Fibroblast of lung (primary cell): ENCODE results near the gene ADIRF. TPM values are rescaled to one million over a fixed set of nuclear protein-coding genes. Genes with fewer than 3 reads are reported as not detected.
A peak's percentile ranks its signal among the peaks of the same experiment; 100 is the strongest.

ENCODE experiments used
- DNase-seq, 2 donors: peaks; one replicate each; pipeline versions ENCODE4 v3.0.0 to v3.0.0-alpha.2; 2010; ENCODE audit warnings: low read depth in 2 of 2
- H2AFZ ChIP-seq: 2 replicates; pipeline ENCODE4 v1.5.1; 2012; ENCODE audit warnings: low read length, control low read depth, inconsistent platforms
- H3K27ac ChIP-seq: 2 replicates; pipeline ENCODE4 v1.5.1; 2011; ENCODE audit warnings: low read length, control low read depth; ENCODE audit not compliant: insufficient read depth
- H3K27me3 ChIP-seq: 2 replicates; pipeline ENCODE4 v1.5.1; 2011; ENCODE audit warnings: mild to moderate bottlenecking, low read length; ENCODE audit not compliant: control insufficient read depth, insufficient read depth
- H3K36me3 ChIP-seq: 2 replicates; pipeline ENCODE4 v1.5.1; 2011; ENCODE audit warnings: low read length; ENCODE audit not compliant: control insufficient read depth, insufficient read depth
- H3K4me1 ChIP-seq: 2 replicates; pipeline ENCODE4 v1.5.1; 2011; ENCODE audit warnings: low read length; ENCODE audit not compliant: control insufficient read depth, insufficient read depth; ENCODE audit errors: extremely low read depth
- H3K4me2 ChIP-seq: 2 replicates; pipeline ENCODE4 v1.5.1; 2011; ENCODE audit warnings: low read length, control low read depth; ENCODE audit not compliant: insufficient read depth; ENCODE audit errors: extremely low read depth
- H3K4me3 ChIP-seq, 4 experiments: fragments of 200-600 bp in 1 of 4; sonication (generic) in 1 of 4; replicated peaks in 1 of 4; 2 replicates each; pipeline ENCODE4 v1.5.1; 2011 to 2016; ENCODE audit warnings: low read length in 4 of 4, low read depth in 3 of 4, mild to moderate bottlenecking in 3 of 4, control low read depth in 2 of 4, inconsistent platforms in 1 of 4, mixed read lengths in 1 of 4; ENCODE audit not compliant: insufficient read depth in 1 of 4; ENCODE audit errors: control extremely low read depth in 1 of 4
- H3K79me2 ChIP-seq: 2 replicates; pipeline ENCODE4 v1.5.1; 2012; ENCODE audit warnings: mild to moderate bottlenecking, low read length, inconsistent platforms; ENCODE audit not compliant: control insufficient read depth, insufficient read depth
- H3K9ac ChIP-seq: 2 replicates; pipeline ENCODE4 v1.5.1; 2011; ENCODE audit warnings: mild to moderate bottlenecking, low read length, control low read depth; ENCODE audit not compliant: insufficient read depth
- H3K9me3 ChIP-seq: 2 replicates; pipeline ENCODE4 v1.5.1; 2012; ENCODE audit warnings: low read depth, low read length; ENCODE audit not compliant: control insufficient read depth, insufficient read depth
- H4K20me1 ChIP-seq: 2 replicates; pipeline ENCODE4 v1.5.1; 2011; ENCODE audit warnings: low read length; ENCODE audit not compliant: control insufficient read depth, insufficient read depth; ENCODE audit errors: extremely low read depth
- EZH2 ChIP-seq: IDR thresholded peaks from 2 replicates; pipeline ENCODE4 v1.5.1; 2012; ENCODE audit warnings: low read length, control low read depth, mild to moderate bottlenecking; ENCODE audit errors: missing control alignments
- polyA plus RNA-seq, 2 donors: library from polyadenylated mRNA; depleted of rRNA in 1 of 2; stranded (reverse) in 1 of 2; unstranded in 1 of 2; fragments of >200 nt; gene quantifications; 2 replicates each; pipeline ENCODE4 v1.2.1, GENCODE V29; 2011 to 2012; ENCODE audit warnings: missing spikeins in 1 of 2
- total RNA-seq: library from RNA; depleted of rRNA; stranded (reverse); fragments of >200 nt; gene quantifications from 2 replicates; pipeline ENCODE4 v1.2.1, GENCODE V29; 2014
- TF ChIP-seq, protein P1 (sequence below), 2 donors: IDR thresholded peaks in 1 of 2; conservative IDR thresholded peaks in 1 of 2; 1 replicate in 1 of 2; 2 replicates in 1 of 2; pipeline ENCODE4 v1.5.1; 2011 to 2012; ENCODE audit warnings: low read length in 2 of 2, control low read depth in 1 of 2, inconsistent platforms in 1 of 2, low read depth in 1 of 2, mild to moderate bottlenecking in 1 of 2

The ADIRF gene
- total and polyA plus RNA-seq, 2 donors (not counting 1 experiment from before 2014, with no cell fraction given): 39.4 to 142 TPM

DNA sequence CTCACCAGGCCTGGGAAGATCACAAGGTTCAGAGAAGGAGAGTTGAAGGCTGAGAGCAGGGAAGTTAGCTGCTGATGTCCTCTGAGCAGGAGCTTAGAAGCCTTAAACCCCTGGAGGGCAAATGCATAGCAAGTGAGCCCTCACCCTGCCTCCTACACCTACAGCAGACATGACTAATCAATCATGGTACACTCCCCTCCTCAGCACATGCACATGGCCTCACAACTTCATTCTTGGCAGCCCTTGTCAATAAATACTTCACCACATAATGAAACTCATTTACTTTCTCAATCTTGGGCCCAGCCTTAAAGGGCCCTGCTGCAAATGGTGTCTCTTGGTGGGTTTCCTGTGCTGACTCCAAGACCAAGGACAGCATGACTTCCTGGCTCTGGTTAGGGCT lies 23.8 kb upstream of the ADIRF start:
- H3K4me1 ChIP-seq: no peaks in the 10 kb centered on the region
- no peaks in the 10 kb centered on the region for H3K36me3 ChIP-seq
- H3K27me3 ChIP-seq: no peaks in the 10 kb centered on the region
- no peak for TF ChIP-seq EZH2
- TF ChIP-seq, protein P1, sequence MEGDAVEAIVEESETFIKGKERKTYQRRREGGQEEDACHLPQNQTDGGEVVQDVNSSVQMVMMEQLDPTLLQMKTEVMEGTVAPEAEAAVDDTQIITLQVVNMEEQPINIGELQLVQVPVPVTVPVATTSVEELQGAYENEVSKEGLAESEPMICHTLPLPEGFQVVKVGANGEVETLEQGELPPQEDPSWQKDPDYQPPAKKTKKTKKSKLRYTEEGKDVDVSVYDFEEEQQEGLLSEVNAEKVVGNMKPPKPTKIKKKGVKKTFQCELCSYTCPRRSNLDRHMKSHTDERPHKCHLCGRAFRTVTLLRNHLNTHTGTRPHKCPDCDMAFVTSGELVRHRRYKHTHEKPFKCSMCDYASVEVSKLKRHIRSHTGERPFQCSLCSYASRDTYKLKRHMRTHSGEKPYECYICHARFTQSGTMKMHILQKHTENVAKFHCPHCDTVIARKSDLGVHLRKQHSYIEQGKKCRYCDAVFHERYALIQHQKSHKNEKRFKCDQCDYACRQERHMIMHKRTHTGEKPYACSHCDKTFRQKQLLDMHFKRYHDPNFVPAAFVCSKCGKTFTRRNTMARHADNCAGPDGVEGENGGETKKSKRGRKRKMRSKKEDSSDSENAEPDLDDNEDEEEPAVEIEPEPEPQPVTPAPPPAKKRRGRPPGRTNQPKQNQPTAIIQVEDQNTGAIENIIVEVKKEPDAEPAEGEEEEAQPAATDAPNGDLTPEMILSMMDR (conservative IDR thresholded peaks at IDR 0.05 in 1 of 2, IDR thresholded peaks at IDR 0.05 in 1 of 2; ENCODE audit: low read depth in 1 of 2, low read length in 2 of 2): no peak
- no peaks in the 10 kb centered on the region for H3K79me2 ChIP-seq
- DNase-seq: peak in 1 of 2 donors; percentile 32
- H3K9me3 ChIP-seq: no peaks in the 10 kb centered on the region
- no peak overlapping the region for H3K27ac ChIP-seq
- H4K20me1 ChIP-seq: no peaks in the 10 kb centered on the region
- no peak overlapping the region for H3K4me3 ChIP-seq
- H3K9ac ChIP-seq: no peak overlapping the region
- no peak overlapping the region for H3K4me2 ChIP-seq
- no peak overlapping the region for H2AFZ ChIP-seq

DNA sequence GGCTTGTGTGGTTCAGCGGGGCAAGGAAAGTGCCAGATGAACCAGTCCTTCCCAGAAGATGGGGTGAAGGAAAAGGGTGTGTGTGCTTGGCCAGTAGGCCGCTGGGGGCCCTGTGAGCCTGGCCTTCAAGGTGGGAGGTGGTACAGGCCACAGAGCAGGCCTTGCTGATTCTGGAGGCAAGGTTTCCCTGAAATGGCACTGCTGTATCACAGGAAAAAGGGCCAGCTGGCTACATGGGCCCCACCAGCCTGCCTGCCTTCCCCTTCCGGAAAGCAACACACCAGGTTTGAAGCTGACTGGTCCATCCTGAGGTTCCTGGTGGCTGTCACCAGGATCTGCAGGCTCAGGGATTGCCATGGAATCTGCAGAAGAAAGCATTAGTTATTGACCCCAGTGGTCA lies 23.4 kb upstream of the ADIRF start:
- Histone ChIP-seq H3K36me3 (no peaks in the 10 kb centered on the region), H3K79me2 (no peaks in the 10 kb centered on the region), H3K4me3 (no peak overlapping the region), H3K27ac (no peak overlapping the region), H2AFZ (no peak overlapping the region), H3K9me3 (no peaks in the 10 kb centered on the region), H3K27me3 (no peaks in the 10 kb centered on the region), H3K9ac (no peak overlapping the region), H3K4me2 (no peak overlapping the region), H4K20me1 (no peaks in the 10 kb centered on the region), H3K4me1 (no peaks in the 10 kb centered on the region)
- no peak for TF ChIP-seq EZH2
- TF ChIP-seq, protein P1 (conservative IDR thresholded peaks at IDR 0.05 in 1 of 2, IDR thresholded peaks at IDR 0.05 in 1 of 2; ENCODE audit: low read depth in 1 of 2, low read length in 2 of 2): no peak
- DNase-seq: no peak

DNA sequence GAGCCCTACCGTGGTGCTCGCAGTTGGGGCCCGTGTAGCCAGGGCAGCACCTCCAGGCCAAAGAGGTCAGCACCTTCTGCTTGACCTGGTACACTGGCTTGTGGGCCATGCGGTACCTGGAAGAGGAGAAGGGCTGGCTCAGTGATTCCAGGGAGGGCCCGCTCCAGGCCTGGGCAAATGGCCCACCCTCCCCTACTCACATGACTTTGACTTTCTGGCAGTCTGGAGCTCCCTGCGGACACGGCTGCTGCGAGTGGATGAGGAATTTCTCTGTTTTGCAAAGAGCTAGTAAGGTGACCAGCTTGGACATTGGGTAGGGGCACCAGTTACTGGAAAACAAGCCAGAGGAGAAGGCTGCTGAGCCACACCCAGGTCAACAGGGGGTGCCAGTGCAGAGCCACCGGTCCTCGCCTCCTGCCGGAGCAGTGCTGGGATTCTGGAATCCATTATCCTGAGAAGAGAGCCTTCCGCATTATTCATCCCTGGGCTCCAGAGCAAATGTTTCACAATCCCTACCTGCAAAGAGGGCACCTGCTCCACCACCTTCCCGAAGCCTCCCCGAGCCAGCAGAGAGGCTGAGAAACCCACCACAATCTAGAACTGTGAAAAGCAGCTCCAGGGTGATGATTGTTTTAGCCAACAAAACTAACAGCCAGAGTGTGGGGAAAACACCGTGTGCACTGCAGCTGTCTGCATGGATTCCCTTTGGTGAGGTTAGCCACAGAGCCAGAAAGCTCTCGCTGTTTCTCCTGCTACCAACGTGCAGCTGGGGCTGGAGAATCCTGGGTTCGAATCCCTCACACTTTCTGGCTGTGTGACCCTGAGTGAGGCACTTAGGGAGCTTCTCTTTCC lies 22.7 kb upstream of the ADIRF start:
- Histone ChIP-seq H4K20me1 (no peaks in the 10 kb centered on the region), H3K79me2 (no peaks in the 10 kb centered on the region), H3K36me3 (no peaks in the 10 kb centered on the region), H2AFZ (no peak overlapping the region), H3K27me3 (no peaks in the 10 kb centered on the region), H3K4me1 (no peaks in the 10 kb centered on the region), H3K9ac (no peak overlapping the region), H3K9me3 (no peaks in the 10 kb centered on the region), H3K27ac (no peak overlapping the region), H3K4me2 (no peak overlapping the region), H3K4me3 (no peak overlapping the region)
- no peak for TF ChIP-seq EZH2
- TF ChIP-seq, protein P1 (conservative IDR thresholded peaks at IDR 0.05 in 1 of 2, IDR thresholded peaks at IDR 0.05 in 1 of 2; ENCODE audit: low read depth in 1 of 2, low read length in 2 of 2): peak in 1 of 2 donors; percentile 32
- peak in 1 of 2 donors; percentile 24 for DNase-seq
